Left lung (tissue), 10 donors: ENCODE results near the gene CCDC86. TPM values are rescaled to one million over a fixed set of nuclear protein-coding genes. Genes with fewer than 3 reads are reported as not detected.

Source experiments
- ATAC-seq: fragments of 200-7000 bp; cut with Tn5 transposase; one replicate; pipeline ENCODE4 v1.9.1; 2020; ENCODE audit warnings: moderate library complexity
- DNase-seq, 4 donors: peaks; one replicate each; pipeline ENCODE4 v3.0.0-alpha.2; 2013 to 2020
- H3K27ac ChIP-seq, 2 donors: fragments of 200-600 bp; sonication (generic) in 1 of 2; one replicate each; pipeline versions ENCODE4 v1.5.0 to v1.8.0; 2020 to 2021
- H3K27me3 ChIP-seq, 2 donors: fragments of 200-600 bp; sonication (generic) in 1 of 2; one replicate each; pipeline versions ENCODE4 v1.5.0 to v1.8.0; 2020 to 2021
- H3K36me3 ChIP-seq, 2 donors: fragments of 200-600 bp; sonication (generic) in 1 of 2; one replicate each; pipeline versions ENCODE4 v1.5.0 to v1.8.0; 2020 to 2021
- H3K4me1 ChIP-seq, 2 donors: fragments of 200-600 bp; one replicate each; pipeline ENCODE4 v1.8.0; 2021
- H3K4me3 ChIP-seq, 2 donors: fragments of 200-600 bp; sonication (generic) in 1 of 2; one replicate each; pipeline versions ENCODE4 v1.5.0 to v1.8.0; 2020 to 2021; ENCODE audit warnings: mild to moderate bottlenecking in 1 of 2
- H3K9me3 ChIP-seq, 2 donors: fragments of 200-600 bp; sonication (generic) in 1 of 2; one replicate each; pipeline versions ENCODE4 v1.5.0 to v1.8.0; 2020 to 2021
- CTCF ChIP-seq, 2 donors: fragments of 200-600 bp; sonication (generic) in 1 of 2; IDR thresholded peaks; one replicate each; pipeline versions ENCODE4 v1.5.0 to v1.8.0; 2021; ENCODE audit warnings: antibody characterized with exemption in 2 of 2
- intact Hi-C, 2 donors: fragments of 100-400 bp; cut with DNase I; formaldehyde crosslinking; loops; one replicate each; pipeline versions ENCODE4 v1.11.2 to v1.14.2; 2022
- polyA plus RNA-seq, 6 donors: library from polyadenylated mRNA; unstranded; fragments of 120-200 nt; gene quantifications; one replicate each; pipeline ENCODE4 v1.2.1, GENCODE V29; 2013; ENCODE audit not compliant: insufficient read length in 6 of 6
- total RNA-seq, 2 donors: library from RNA; stranded (reverse); fragmentation: NEBNext Ultra II Directional; extraction: Animal tissue kit (Norgen Biotek cat#: 25700); gene quantifications; one replicate each; pipeline ENCODE4 v1.2.1, GENCODE V29; 2021
- donor health status: DM: no; HTN: yes; CAD: no.
- donor health status: DM: no; HTN: no; CAD: no.

CCDC86 gene
- total and polyA plus RNA-seq, 8 donors = 10.2 to 23.1 (median 16.5) TPM

- Histone ChIP-seq H3K36me3 (no peaks in the 10 kb centered on the region), H3K27ac (no peak overlapping the region), H3K9me3 (no peaks in the 10 kb centered on the region), H3K4me1 (no peaks in the 10 kb centered on the region), H3K4me3 (no peak overlapping the region), H3K27me3 (peaks cover 4 to 39% of the 10 kb centered on the region in 2 donors)
- TF ChIP-seq CTCF (IDR thresholded peaks at IDR 0.05) = no peak
- ATAC-seq (no peak), DNase-seq (no peak)
- intact Hi-C loops = no loop called here
Measured at GRCh38 chr11:60809691-60810090, 32.2 kb upstream of the CCDC86 start.

- Histone ChIP-seq H3K9me3 (no peaks in the 10 kb centered on the region), H3K27me3 (peaks cover 4 to 39% of the 10 kb centered on the region in 2 donors), H3K4me3 (no peak overlapping the region), H3K36me3 (no peaks in the 10 kb centered on the region), H3K27ac (no peak overlapping the region), H3K4me1 (no peaks in the 10 kb centered on the region)
- no peak for ATAC-seq
- intact Hi-C loops = no loop called here
- TF ChIP-seq CTCF (IDR thresholded peaks at IDR 0.05) = no peak
- DNase-seq = no peak
Measured at GRCh38 chr11:60810151-60810550, 31.8 kb upstream of the CCDC86 start.

- intact Hi-C loops = no loop called here
- no peaks in the 10 kb centered on the region for H3K9me3 ChIP-seq
- no peaks in the 10 kb centered on the region for H3K4me1 ChIP-seq
- no peaks in the 10 kb centered on the region for H3K36me3 ChIP-seq
- H3K27ac ChIP-seq = no peak overlapping the region
- H3K4me3 ChIP-seq = no peak overlapping the region
- ATAC-seq (no peak), DNase-seq (no peak)
- TF ChIP-seq CTCF (IDR thresholded peaks at IDR 0.05) = no peak
- H3K27me3 ChIP-seq = peaks cover 4 to 39% of the 10 kb centered on the region in 2 donors
Measured at GRCh38 chr11:60810569-60810968, 31.3 kb upstream of the CCDC86 start.

GRCh38 chr11:60813324-60813723 is 28.6 kb upstream of the CCDC86 start:
- Histone ChIP-seq H3K27me3 (peaks cover 10 to 55% of the 10 kb centered on the region in 2 donors), H3K4me1 (no peaks in the 10 kb centered on the region), H3K4me3 (no peak overlapping the region), H3K36me3 (no peaks in the 10 kb centered on the region), H3K9me3 (peaks cover 0 to 14% of the 10 kb centered on the region in 2 donors), H3K27ac (no peak overlapping the region)
- ATAC-seq = no peak
- TF ChIP-seq CTCF (IDR thresholded peaks at IDR 0.05) = no peak
- DNase-seq = no peak
- intact Hi-C loops = no loop called here

- no peak for TF ChIP-seq CTCF (IDR thresholded peaks at IDR 0.05)
- Histone ChIP-seq H3K27me3 (peaks cover 10 to 61% of the 10 kb centered on the region in 2 donors), H3K9me3 (peaks cover 0 to 14% of the 10 kb centered on the region in 2 donors), H3K36me3 (no peaks in the 10 kb centered on the region), H3K4me1 (no peaks in the 10 kb centered on the region), H3K4me3 (no peak overlapping the region), H3K27ac (no peak overlapping the region)
- intact Hi-C loops = no loop called here
- no peak for ATAC-seq
- DNase-seq = no peak
Measured at GRCh38 chr11:60814112-60814511, 27.8 kb upstream of the CCDC86 start.
